SK-N-SH (cell line): ENCODE data around the gene SZT2. TPM values are rescaled to one million over a fixed set of nuclear protein-coding genes. Genes with fewer than 3 reads are reported as not detected.

Experiments
- CTCF ChIA-PET: fragments of 300-600, 350-600 bp; formaldehyde crosslinking; extraction: SDS; loops from one replicate; lab custom pipeline; 2021; lab: Yijun Ruan, JAX
- POLR2A ChIA-PET: fragments of 350-600 bp; sonication (Branson Sonifier 250); formaldehyde crosslinking; extraction: SDS; loops from one replicate; lab custom pipeline; 2020; ENCODE audit warnings: antibody characterized with exemption, inconsistent platforms; lab: Yijun Ruan, JAX
- DNase-seq: peaks from one replicate; pipeline ENCODE4 v3.0.0; 2012
- H2AFZ ChIP-seq: fragments of 200-600 bp; sonication (generic); 2 replicates; pipeline ENCODE4 v1.8.1; 2016; ENCODE audit warnings: antibody characterized with exemption, mild to moderate bottlenecking, low read depth
- H3F3A ChIP-seq: fragments of 200-600 bp; sonication (generic); replicated peaks from 2 replicates; pipeline ENCODE3; 2016; ENCODE audit warnings: antibody characterized with exemption, mild to moderate bottlenecking; ENCODE audit not compliant: insufficient read depth
- H3K27ac ChIP-seq, 2 experiments: fragments of 200-500 bp in 1 of 2; fragments of 200-600 bp in 1 of 2; sonication (Bioruptor generic) in 1 of 2; sonication (generic), shearing (Covaris generic) in 1 of 2; 2 replicates each; pipeline versions ENCODE4 v1.5.1 to v1.6.1; 2014 to 2016; ENCODE audit warnings: low read depth in 2 of 2, inconsistent platforms in 1 of 2, low read length in 1 of 2, mild to moderate bottlenecking in 1 of 2, mixed read lengths in 1 of 2
- H3K27me3 ChIP-seq: fragments of 200-600 bp; sonication (generic), shearing (Covaris generic); 2 replicates; pipeline ENCODE4 v1.6.1; 2016; ENCODE audit warnings: mixed run types; ENCODE audit not compliant: insufficient read depth
- H3K36me3 ChIP-seq, 2 experiments: fragments of 200-500 bp in 1 of 2; fragments of 200-600 bp in 1 of 2; sonication (Bioruptor generic) in 1 of 2; sonication (generic) in 1 of 2; replicated peaks in 1 of 2; 2 replicates each; pipeline versions ENCODE3 to v1.5.1; 2014 to 2016; ENCODE audit warnings: low read length in 1 of 2, mild to moderate bottlenecking in 1 of 2; ENCODE audit not compliant: insufficient read depth in 2 of 2, control insufficient read depth in 1 of 2
- H3K4me1 ChIP-seq, 2 experiments: fragments of 200-500 bp in 1 of 2; fragments of 200-600 bp in 1 of 2; sonication (Bioruptor generic) in 1 of 2; sonication (generic), shearing (Covaris generic) in 1 of 2; 2 replicates each; pipeline versions ENCODE4 v1.5.1 to v1.6.1; 2014 to 2016; ENCODE audit warnings: low read depth in 1 of 2, low read length in 1 of 2, mixed run types in 1 of 2; ENCODE audit not compliant: insufficient read depth in 2 of 2, control insufficient read depth in 1 of 2
- H3K4me2 ChIP-seq: fragments of 200-600 bp; sonication (generic), shearing (Covaris generic); 2 replicates; pipeline ENCODE4 v1.6.1; 2017; ENCODE audit warnings: mixed run types
- H3K4me3 ChIP-seq, 2 experiments: fragments of 200-500 bp in 1 of 2; fragments of 200-600 bp in 1 of 2; sonication (Bioruptor generic) in 1 of 2; sonication (generic), shearing (Covaris generic) in 1 of 2; 2 replicates each; pipeline versions ENCODE4 v1.5.1 to v1.8.1; 2014 to 2016; ENCODE audit warnings: low read depth in 2 of 2, inconsistent platforms in 1 of 2, low read length in 1 of 2, mild to moderate bottlenecking in 1 of 2, mixed read lengths in 1 of 2, moderate library complexity in 1 of 2
- H3K79me2 ChIP-seq: fragments of 200-600 bp; sonication (generic); 2 replicates; pipeline ENCODE4 v1.8.1; 2017; ENCODE audit warnings: mild to moderate bottlenecking; ENCODE audit not compliant: insufficient read depth
- H3K9ac ChIP-seq: fragments of 200-600 bp; sonication (generic); 2 replicates; pipeline ENCODE4 v1.6.1; 2017; ENCODE audit warnings: mixed run types
- H3K9me2 ChIP-seq: fragments of 200-600 bp; sonication (generic); 2 replicates; pipeline ENCODE4 v1.6.1; 2017; ENCODE audit warnings: mixed run types
- H3K9me3 ChIP-seq: fragments of 200-600 bp; sonication (generic); 2 replicates; pipeline ENCODE4 v1.6.1; 2017; ENCODE audit warnings: mixed run types, mild to moderate bottlenecking, moderate library complexity
- H4K20me1 ChIP-seq: fragments of 200-600 bp; sonication (generic); 2 replicates; pipeline ENCODE4 v1.6.1; 2017; ENCODE audit warnings: mild to moderate bottlenecking, mixed run types; ENCODE audit not compliant: insufficient read depth
- ELF1 ChIP-seq: IDR thresholded peaks from 2 replicates; pipeline ENCODE4 v1.4.0; 2012
- EP300 ChIP-seq, 2 experiments: IDR thresholded peaks; 2 replicates each; pipeline versions ENCODE4 v1.4.0 to v1.6.1; 2012; ENCODE audit warnings: borderline replicate concordance in 1 of 2, low read depth in 1 of 2, low read length in 1 of 2
- FOSL2 ChIP-seq: IDR thresholded peaks from 2 replicates; pipeline ENCODE4 v1.4.0; 2012; ENCODE audit warnings: low read depth, mild to moderate bottlenecking, moderate library complexity, borderline replicate concordance
- GABPA ChIP-seq: IDR thresholded peaks from 2 replicates; pipeline ENCODE4 v1.4.0; 2012; ENCODE audit warnings: low read depth, mild to moderate bottlenecking
- MEF2A ChIP-seq: IDR thresholded peaks from 2 replicates; pipeline ENCODE4 v1.4.0; 2012; ENCODE audit warnings: low read depth, borderline replicate concordance
- MXI1 ChIP-seq: IDR thresholded peaks from 2 replicates; pipeline ENCODE4 v1.6.1; 2012; ENCODE audit warnings: mild to moderate bottlenecking, low read depth, low read length, improper control_type of control experiment
- NRF1 ChIP-seq: IDR thresholded peaks from 2 replicates; pipeline ENCODE4 v1.6.1; 2012; ENCODE audit warnings: low read depth, mild to moderate bottlenecking, low read length
- POLR2AphosphoS5 ChIP-seq: IDR thresholded peaks from 2 replicates; pipeline ENCODE4 v1.6.1; 2012; ENCODE audit warnings: low read depth, low read length
- TCF12 ChIP-seq: IDR thresholded peaks from 2 replicates; pipeline ENCODE4 v1.4.0; 2012
- TEAD4 ChIP-seq: IDR thresholded peaks from 2 replicates; pipeline ENCODE4 v1.4.0; 2012; ENCODE audit warnings: mild to moderate bottlenecking, borderline replicate concordance; ENCODE audit not compliant: insufficient read depth
- YY1 ChIP-seq: IDR thresholded peaks from 2 replicates; pipeline ENCODE4 v1.4.0; 2012; ENCODE audit warnings: low read depth, mild to moderate bottlenecking
- WGBS: methylation state at CpG from one replicate; pipeline ENCODE4 v1.1.6; 2017; ENCODE audit warnings: low lambda C conversion rate; 5-methylcytosine and 5-hydroxymethylcytosine counted together
- polyA plus RNA-seq, 3 experiments: library from polyadenylated mRNA; depleted of rRNA; stranded (reverse); fragments of >200 nt; gene quantifications; 2 replicates each; pipeline ENCODE4 v1.2.3, GENCODE V29; 2012
- TF ChIP-seq, protein P1 (sequence below): IDR thresholded peaks from 2 replicates; pipeline ENCODE4 v1.4.0; 2012; ENCODE audit warnings: low read depth, borderline replicate concordance
- TF ChIP-seq, protein P2 (sequence below): fragments of 200-600 bp; sonication (generic); IDR thresholded peaks from 2 replicates; pipeline ENCODE4 v1.6.1; 2017; ENCODE audit warnings: antibody characterized with exemption, mild to moderate bottlenecking, moderate library complexity
- TF ChIP-seq, protein P3 (sequence below): IDR thresholded peaks from 2 replicates; pipeline ENCODE4 v1.6.1; 2012; ENCODE audit warnings: mild to moderate bottlenecking, low read depth, low read length, moderate library complexity

Gene SZT2
- polyA plus RNA-seq, 1 of the 3 experiments (the other 2 are of a cell fraction) = 12.9 TPM

- no peak for DNase-seq
- Histone ChIP-seq H3K9ac (no peak overlapping the region), H3K4me2 (no peak overlapping the region), H3K9me2 (no peaks in the 10 kb centered on the region), H2AFZ (no peak overlapping the region), H3K9me3 (no peaks in the 10 kb centered on the region), H3K4me1 (no peaks in the 10 kb centered on the region; a peak in 1 of 4 replicates), H3K79me2 (no peaks in the 10 kb centered on the region), H4K20me1 (no peaks in the 10 kb centered on the region), H3K36me3 (peaks cover 4 to 84% of the 10 kb centered on the region in 2 experiments), H3F3A (no peaks in the 10 kb centered on the region), H3K4me3 (no peak overlapping the region), H3K27me3 (no peaks in the 10 kb centered on the region), H3K27ac (no peak overlapping the region)
- TF ChIP-seq, protein P1, sequence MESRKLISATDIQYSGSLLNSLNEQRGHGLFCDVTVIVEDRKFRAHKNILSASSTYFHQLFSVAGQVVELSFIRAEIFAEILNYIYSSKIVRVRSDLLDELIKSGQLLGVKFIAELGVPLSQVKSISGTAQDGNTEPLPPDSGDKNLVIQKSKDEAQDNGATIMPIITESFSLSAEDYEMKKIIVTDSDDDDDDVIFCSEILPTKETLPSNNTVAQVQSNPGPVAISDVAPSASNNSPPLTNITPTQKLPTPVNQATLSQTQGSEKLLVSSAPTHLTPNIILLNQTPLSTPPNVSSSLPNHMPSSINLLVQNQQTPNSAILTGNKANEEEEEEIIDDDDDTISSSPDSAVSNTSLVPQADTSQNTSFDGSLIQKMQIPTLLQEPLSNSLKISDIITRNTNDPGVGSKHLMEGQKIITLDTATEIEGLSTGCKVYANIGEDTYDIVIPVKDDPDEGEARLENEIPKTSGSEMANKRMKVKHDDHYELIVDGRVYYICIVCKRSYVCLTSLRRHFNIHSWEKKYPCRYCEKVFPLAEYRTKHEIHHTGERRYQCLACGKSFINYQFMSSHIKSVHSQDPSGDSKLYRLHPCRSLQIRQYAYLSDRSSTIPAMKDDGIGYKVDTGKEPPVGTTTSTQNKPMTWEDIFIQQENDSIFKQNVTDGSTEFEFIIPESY = no peak
- TF ChIP-seq ELF1 (no peak), POLR2AphosphoS5 (no peak)
- POLR2A ChIA-PET = interaction anchor here (0.9 kb wide), 1 partner anchor 9 kb away, joined by 3 read pairs; the partner anchor contains the start of gene HYI
- 67% methylated on average over 1 of the region's 1 CpG for WGBS
- CTCF ChIA-PET = interaction anchor here (1.3 kb wide), 1 partner anchor 85 kb away, joined by 3 read pairs; no protein-coding TSS in a partner anchor
These were observed 55.1 kb downstream of the SZT2 start for GRCh38 chr1:43444836-43445235.

- 95% methylated on average over 9 of the region's 10 CpGs for WGBS
- Histone ChIP-seq H3K9ac (no peak overlapping the region), H3K36me3 (peaks cover 4 to 86% of the 10 kb centered on the region in 2 experiments), H3K79me2 (no peaks in the 10 kb centered on the region), H3K27ac (no peak overlapping the region), H3K9me2 (no peaks in the 10 kb centered on the region), H3K4me3 (no peak overlapping the region), H3K4me2 (no peak overlapping the region), H4K20me1 (no peaks in the 10 kb centered on the region), H2AFZ (no peak overlapping the region), H3F3A (no peaks in the 10 kb centered on the region), H3K9me3 (no peaks in the 10 kb centered on the region), H3K27me3 (no peaks in the 10 kb centered on the region), H3K4me1 (no peaks in the 10 kb centered on the region; a peak in 1 of 4 replicates)
- no peak for DNase-seq
- TF ChIP-seq FOSL2 = no peak
- TF ChIP-seq GABPA = no peak
- TF ChIP-seq ELF1 = no peak
- TF ChIP-seq EP300 (IDR thresholded peaks at IDR 0.05; ENCODE audit: borderline replicate concordance in 1 of 2, low read depth in 1 of 2, low read length in 1 of 2) = no peak
- TF ChIP-seq NRF1 = no peak
- TF ChIP-seq TEAD4 = no peak
- no peak for TF ChIP-seq YY1
- TF ChIP-seq, protein P2, sequence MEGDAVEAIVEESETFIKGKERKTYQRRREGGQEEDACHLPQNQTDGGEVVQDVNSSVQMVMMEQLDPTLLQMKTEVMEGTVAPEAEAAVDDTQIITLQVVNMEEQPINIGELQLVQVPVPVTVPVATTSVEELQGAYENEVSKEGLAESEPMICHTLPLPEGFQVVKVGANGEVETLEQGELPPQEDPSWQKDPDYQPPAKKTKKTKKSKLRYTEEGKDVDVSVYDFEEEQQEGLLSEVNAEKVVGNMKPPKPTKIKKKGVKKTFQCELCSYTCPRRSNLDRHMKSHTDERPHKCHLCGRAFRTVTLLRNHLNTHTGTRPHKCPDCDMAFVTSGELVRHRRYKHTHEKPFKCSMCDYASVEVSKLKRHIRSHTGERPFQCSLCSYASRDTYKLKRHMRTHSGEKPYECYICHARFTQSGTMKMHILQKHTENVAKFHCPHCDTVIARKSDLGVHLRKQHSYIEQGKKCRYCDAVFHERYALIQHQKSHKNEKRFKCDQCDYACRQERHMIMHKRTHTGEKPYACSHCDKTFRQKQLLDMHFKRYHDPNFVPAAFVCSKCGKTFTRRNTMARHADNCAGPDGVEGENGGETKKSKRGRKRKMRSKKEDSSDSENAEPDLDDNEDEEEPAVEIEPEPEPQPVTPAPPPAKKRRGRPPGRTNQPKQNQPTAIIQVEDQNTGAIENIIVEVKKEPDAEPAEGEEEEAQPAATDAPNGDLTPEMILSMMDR = no peak
- TF ChIP-seq MEF2A = no peak
- no peak for TF ChIP-seq MXI1
- TF ChIP-seq TCF12 = no peak
- TF ChIP-seq, protein P3, sequence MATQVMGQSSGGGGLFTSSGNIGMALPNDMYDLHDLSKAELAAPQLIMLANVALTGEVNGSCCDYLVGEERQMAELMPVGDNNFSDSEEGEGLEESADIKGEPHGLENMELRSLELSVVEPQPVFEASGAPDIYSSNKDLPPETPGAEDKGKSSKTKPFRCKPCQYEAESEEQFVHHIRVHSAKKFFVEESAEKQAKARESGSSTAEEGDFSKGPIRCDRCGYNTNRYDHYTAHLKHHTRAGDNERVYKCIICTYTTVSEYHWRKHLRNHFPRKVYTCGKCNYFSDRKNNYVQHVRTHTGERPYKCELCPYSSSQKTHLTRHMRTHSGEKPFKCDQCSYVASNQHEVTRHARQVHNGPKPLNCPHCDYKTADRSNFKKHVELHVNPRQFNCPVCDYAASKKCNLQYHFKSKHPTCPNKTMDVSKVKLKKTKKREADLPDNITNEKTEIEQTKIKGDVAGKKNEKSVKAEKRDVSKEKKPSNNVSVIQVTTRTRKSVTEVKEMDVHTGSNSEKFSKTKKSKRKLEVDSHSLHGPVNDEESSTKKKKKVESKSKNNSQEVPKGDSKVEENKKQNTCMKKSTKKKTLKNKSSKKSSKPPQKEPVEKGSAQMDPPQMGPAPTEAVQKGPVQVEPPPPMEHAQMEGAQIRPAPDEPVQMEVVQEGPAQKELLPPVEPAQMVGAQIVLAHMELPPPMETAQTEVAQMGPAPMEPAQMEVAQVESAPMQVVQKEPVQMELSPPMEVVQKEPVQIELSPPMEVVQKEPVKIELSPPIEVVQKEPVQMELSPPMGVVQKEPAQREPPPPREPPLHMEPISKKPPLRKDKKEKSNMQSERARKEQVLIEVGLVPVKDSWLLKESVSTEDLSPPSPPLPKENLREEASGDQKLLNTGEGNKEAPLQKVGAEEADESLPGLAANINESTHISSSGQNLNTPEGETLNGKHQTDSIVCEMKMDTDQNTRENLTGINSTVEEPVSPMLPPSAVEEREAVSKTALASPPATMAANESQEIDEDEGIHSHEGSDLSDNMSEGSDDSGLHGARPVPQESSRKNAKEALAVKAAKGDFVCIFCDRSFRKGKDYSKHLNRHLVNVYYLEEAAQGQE = no peak
- ChIA-PET POLR2A (no interaction called here), CTCF (no interaction called here)
These were observed 56.1 kb downstream of the SZT2 start for GRCh38 chr1:43445606-43446387.
